Measurements from ENCODE around the gene CMTM7.

GRCh38 chr3:32349184-32349583, 42.5 kb upstream of the CMTM7 start:
- TF ChIP-seq CTCF (IDR thresholded peaks at IDR 0.05; ENCODE audit: low read depth, low read length) = no peak
- TF ChIP-seq POLR2A (IDR thresholded peaks at IDR 0.05; ENCODE audit: extremely low read depth, insufficient read length) = no peak
- TF ChIP-seq, protein P1, sequence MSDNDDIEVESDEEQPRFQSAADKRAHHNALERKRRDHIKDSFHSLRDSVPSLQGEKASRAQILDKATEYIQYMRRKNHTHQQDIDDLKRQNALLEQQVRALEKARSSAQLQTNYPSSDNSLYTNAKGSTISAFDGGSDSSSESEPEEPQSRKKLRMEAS (IDR thresholded peaks at IDR 0.05; ENCODE audit: low read depth, low read length) = no peak
- TF ChIP-seq MYC (IDR thresholded peaks at IDR 0.05; ENCODE audit: low read depth, low read length) = no peak
